ENCODE measurements around the gene ANKRD12.

Gene ANKRD12

DNA sequence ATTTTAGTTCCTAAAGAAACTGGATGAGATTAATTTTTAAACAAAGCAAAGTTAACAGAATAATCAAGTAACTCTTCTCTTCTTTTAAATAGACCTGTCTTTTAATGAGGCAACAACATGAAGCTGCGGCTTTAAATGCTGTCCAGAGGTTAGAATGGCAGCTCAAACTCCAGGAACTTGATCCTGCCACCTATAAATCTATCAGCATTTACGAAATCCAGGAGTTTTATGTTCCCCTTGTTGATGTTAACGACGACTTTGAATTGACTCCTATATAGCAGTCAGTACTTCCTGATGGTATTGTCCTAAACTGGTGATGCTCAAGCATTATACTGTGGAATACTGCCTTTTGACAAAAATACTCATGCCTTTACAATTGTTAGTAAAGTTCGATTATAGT lies 144.3 kb downstream of the ANKRD12 start:
- no peak overlapping the region for H3K4me3 ChIP-seq (ENCODE audit: control insufficient read depth, low read depth, low read length)
- TF ChIP-seq, protein P1, sequence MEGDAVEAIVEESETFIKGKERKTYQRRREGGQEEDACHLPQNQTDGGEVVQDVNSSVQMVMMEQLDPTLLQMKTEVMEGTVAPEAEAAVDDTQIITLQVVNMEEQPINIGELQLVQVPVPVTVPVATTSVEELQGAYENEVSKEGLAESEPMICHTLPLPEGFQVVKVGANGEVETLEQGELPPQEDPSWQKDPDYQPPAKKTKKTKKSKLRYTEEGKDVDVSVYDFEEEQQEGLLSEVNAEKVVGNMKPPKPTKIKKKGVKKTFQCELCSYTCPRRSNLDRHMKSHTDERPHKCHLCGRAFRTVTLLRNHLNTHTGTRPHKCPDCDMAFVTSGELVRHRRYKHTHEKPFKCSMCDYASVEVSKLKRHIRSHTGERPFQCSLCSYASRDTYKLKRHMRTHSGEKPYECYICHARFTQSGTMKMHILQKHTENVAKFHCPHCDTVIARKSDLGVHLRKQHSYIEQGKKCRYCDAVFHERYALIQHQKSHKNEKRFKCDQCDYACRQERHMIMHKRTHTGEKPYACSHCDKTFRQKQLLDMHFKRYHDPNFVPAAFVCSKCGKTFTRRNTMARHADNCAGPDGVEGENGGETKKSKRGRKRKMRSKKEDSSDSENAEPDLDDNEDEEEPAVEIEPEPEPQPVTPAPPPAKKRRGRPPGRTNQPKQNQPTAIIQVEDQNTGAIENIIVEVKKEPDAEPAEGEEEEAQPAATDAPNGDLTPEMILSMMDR (conservative IDR thresholded peaks at IDR 0.05; ENCODE audit: control insufficient read depth, insufficient read depth, low read depth, low read length), result no peak
- DNase-seq (ENCODE audit: low read depth), result no peak

DNA sequence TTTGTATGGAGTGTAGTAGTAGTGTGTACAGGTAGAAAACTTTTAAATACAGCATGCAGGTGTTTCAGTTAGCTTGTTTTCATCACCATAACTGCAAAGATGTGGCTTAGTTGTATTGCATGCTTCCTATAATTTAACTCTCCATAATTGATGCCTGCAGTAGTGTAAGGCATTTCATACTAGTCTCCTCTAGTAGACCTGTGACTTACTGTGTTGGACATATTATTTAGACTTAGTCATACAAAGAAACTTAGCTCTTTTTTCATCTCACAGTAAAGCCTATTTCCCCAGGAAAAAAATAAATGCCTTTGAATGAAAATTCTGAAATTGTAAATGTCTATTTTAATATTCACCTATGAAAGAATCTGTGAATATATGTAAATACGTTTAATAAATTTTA lies 145.2 kb downstream of the ANKRD12 start:
- TF ChIP-seq, protein P1 (conservative IDR thresholded peaks at IDR 0.05; ENCODE audit: control insufficient read depth, insufficient read depth, low read depth, low read length), result no peak
- H3K4me3 ChIP-seq (ENCODE audit: control insufficient read depth, low read depth, low read length), result no peak overlapping the region
- DNase-seq (ENCODE audit: low read depth), result no peak

DNA sequence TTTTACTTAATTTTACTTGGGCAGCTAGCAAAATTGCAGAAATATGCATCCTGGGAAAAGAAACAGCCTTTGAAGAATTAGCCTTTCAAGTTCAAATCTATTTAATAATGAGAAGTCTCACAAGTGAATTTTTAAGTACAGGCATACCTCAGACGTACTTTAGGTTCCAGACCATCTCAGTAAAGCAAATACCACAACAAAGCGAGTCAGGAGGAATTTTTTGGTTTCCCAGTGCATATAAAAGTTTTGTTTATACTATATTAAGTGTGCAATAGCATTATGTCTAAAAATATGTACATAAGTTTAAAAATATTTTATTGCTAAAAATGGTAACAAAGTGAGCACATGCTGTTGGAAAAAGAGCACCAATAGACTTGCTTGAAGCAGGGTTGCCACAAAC lies 147.2 kb downstream of the ANKRD12 start:
- DNase-seq (ENCODE audit: low read depth), result no peak
- TF ChIP-seq, protein P1 (conservative IDR thresholded peaks at IDR 0.05; ENCODE audit: control insufficient read depth, insufficient read depth, low read depth, low read length), result no peak
- no peak overlapping the region for H3K4me3 ChIP-seq (ENCODE audit: control insufficient read depth, low read depth, low read length)

DNA sequence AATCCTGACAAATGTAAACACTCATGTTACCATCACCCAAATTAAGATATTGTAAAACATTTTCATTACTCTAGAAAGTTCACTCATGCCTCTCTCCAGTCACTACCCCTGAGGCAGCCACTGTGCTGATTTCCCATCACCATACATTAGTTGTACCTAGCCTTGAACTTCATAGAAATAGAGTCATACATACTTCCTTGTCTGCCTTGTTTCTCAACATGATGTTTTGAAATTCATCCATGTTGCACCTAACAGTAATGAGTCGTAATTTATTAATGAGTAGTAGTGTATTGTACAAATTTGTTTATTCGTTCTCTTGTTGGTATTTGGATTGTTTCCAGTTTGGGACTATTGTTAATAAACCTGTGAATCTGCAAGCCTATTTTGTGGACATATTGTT lies 149.0 kb downstream of the ANKRD12 start:
- TF ChIP-seq, protein P1 (conservative IDR thresholded peaks at IDR 0.05; ENCODE audit: control insufficient read depth, insufficient read depth, low read depth, low read length), result no peak
- H3K4me3 ChIP-seq (ENCODE audit: control insufficient read depth, low read depth, low read length), result no peak overlapping the region
- no peak for DNase-seq (ENCODE audit: low read depth)

DNA sequence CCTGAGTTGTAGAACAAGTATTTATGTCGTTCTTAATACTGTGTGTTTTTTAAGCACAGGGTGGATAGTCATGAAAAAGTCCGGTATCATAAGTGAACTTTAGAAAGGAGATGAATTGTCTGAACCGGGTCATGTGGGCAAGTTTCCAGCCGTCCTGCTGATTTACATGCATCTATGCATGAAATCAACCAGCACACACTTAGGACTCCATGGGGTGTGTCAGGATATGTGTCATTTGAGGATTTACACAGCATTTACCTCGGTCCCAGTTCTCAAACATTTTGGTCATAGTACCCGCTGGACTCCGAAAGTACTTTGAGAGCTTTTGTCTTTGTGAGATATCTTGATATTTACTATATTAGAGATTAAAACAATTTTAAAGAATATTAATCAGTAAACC lies 150.5 kb downstream of the ANKRD12 start:
- TF ChIP-seq, protein P1 (conservative IDR thresholded peaks at IDR 0.05; ENCODE audit: control insufficient read depth, insufficient read depth, low read depth, low read length), result no peak
- DNase-seq (ENCODE audit: low read depth), result no peak
- no peak overlapping the region for H3K4me3 ChIP-seq (ENCODE audit: control insufficient read depth, low read depth, low read length)

DNA sequence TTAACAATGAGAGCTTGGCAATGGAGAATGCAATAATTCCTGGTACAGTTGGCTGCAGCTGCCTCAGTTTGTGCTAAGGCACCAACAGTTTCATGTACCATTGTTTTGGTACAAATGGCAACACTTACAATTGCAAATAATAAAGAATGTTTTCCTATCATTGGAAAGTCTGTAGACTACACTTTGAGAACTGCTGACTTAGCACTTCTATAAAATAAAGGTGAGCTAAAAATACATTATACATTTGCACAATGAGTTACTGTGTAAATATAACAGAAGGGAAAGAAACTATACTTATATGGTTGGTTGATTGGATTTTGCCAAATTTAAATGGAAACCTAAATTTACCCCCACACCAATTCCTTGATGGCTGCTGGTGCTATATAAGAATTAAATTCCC lies 153.1 kb downstream of the ANKRD12 start:
- TF ChIP-seq, protein P1 (conservative IDR thresholded peaks at IDR 0.05; ENCODE audit: control insufficient read depth, insufficient read depth, low read depth, low read length), result no peak
- no peak for DNase-seq (ENCODE audit: low read depth)
- H3K4me3 ChIP-seq (ENCODE audit: control insufficient read depth, low read depth, low read length), result no peak overlapping the region

DNA sequence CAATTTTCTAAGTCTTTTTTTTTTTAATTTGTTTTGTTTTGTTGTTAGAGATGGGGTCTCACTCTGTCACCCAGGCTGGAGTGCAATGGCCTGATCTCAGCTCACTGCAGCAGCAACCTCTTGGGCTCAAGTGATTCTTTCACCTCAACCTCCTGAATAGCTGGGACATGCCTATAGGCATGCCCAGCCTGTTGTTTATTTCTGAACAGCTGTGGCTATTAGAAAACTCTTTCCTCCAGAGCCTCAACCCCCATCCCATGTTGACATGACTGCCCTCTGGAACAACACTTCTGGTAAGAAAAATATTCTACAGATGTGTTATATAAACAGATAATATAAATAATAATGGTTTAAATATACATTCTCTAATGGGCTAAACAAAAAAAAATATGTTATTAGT lies 153.6 kb downstream of the ANKRD12 start:
- DNase-seq (ENCODE audit: low read depth), result peak; percentile 21
- TF ChIP-seq, protein P1 (conservative IDR thresholded peaks at IDR 0.05; ENCODE audit: control insufficient read depth, insufficient read depth, low read depth, low read length), result no peak
- H3K4me3 ChIP-seq (ENCODE audit: control insufficient read depth, low read depth, low read length), result no peak overlapping the region

Measured in fibroblast of mammary gland (primary cell).